A172 (cell line): ENCODE data around the gene CCDC78. TPM values are rescaled to one million over a fixed set of nuclear protein-coding genes. Genes with fewer than 3 reads are reported as not detected.
"Not testable (repeated sequence)": the region's sequence is repeated elsewhere in the genome, so short reads cannot be mapped to it uniquely, and the experiment has no call there.

Source experiments
- DNase-seq: peaks from one replicate; pipeline ENCODE4 v3.0.0-alpha.2; 2015; ENCODE audit warnings: low spot score
- total RNA-seq: library from RNA; depleted of rRNA; stranded (reverse); fragments of >200 nt; shearing (Covaris generic); gene quantifications from 2 replicates; pipeline ENCODE4 v1.2.3, GENCODE V29; 2014

The CCDC78 gene
- total RNA-seq, 1 experiment from 2014 or later, result 2.1 TPM

- DNase-seq, result no peak
Measured at GRCh38 chr16:694187-694862, 31.9 kb downstream of the CCDC78 start.

DNA sequence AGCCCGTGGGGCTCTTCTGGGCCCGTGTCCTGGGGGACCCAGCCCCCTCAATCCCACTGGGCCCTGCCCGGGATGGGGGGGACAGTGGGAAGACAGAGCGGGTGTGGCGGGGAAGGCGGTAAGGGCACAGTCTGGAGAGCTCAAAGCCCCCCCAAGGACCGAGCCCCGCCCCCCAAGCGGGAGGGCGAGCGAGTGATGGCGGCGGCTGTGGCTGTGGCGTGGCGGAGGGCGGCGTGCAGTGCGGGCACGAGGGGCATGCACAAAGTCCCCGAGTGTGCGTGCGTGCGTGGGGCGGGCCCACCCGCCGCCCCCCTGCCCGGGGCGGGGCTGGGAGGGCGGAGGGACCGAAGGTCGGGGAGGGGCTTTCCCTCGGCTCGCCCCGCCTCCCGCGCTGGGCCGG, 32.5 kb downstream of the CCDC78 start:
- DNase-seq, result no peak

DNA sequence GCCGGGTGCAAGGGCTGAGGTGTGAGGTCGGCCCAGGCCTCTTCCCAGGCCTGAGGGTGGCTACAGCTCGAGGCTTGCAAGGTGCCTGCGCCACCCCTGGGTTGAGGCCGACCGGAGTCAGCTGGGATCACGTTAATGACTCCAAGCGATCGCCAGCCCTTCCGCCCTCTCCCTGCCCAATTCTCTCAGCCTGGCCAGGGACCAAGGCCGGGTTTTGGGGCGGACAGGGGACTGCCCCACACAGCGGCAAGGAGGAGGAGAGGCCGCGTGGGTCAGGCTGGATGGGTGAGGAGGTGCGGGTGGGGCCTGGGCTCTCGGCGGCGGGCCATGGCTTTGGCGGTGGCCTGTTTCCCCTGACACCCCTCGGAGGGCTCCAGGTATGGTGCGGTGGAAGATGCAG, 32.9 kb downstream of the CCDC78 start:
- no peak for DNase-seq

- DNase-seq, result no peak
Measured at GRCh38 chr16:692356-693108, 33.7 kb downstream of the CCDC78 start.

GRCh38 chr16:691242-691641, 35.0 kb downstream of the CCDC78 start:
- DNase-seq, result not testable (repeated sequence)

GRCh38 chr16:689175-689897, 36.9 kb downstream of the CCDC78 start:
- no peak for DNase-seq

- no peak for DNase-seq
Measured at GRCh38 chr16:687499-687898, 38.7 kb downstream of the CCDC78 start.

DNA sequence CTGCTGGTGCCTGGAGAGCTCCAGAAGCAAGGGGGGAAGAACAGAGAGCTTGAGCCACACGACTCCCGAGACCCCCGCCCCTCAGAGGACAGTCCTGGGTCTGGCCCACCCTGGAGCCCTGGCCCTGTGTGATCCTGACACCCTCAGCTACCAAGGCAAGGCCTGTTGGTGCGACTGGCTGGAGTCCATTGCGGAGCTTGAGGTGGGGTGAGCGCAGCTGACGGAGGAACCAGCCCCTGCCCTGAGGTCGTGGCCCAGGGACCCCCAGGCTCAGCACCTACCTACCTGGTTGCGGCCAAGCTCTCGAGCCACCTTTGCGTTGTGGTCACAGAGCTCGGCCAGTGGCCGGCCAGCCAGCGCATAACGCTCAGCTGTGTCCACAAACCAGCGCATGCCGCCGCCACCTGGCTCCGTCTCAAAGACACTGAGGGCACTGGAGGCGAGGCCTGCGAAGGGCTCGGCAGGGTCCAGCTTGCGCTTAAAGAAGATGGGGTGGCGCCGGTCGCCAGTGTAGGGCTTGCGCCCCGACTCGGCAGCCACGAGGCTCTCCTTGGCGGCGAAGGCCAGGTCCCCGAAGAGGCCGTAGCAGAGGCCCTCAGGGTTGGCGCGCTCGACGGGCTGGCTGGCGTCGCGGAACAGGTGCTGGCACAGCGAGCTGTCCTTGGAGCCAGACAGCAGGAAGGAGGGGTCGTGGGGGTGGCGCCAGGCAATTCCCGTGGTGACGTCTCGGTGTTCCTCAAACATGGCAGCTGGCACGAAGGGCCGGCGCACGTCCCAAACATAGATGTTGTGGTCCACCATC, 39.6 kb downstream of the CCDC78 start:
- no peak for DNase-seq

GRCh38 chr16:685967-686366, 40.3 kb downstream of the CCDC78 start:
- peak; percentile 73 for DNase-seq

DNA sequence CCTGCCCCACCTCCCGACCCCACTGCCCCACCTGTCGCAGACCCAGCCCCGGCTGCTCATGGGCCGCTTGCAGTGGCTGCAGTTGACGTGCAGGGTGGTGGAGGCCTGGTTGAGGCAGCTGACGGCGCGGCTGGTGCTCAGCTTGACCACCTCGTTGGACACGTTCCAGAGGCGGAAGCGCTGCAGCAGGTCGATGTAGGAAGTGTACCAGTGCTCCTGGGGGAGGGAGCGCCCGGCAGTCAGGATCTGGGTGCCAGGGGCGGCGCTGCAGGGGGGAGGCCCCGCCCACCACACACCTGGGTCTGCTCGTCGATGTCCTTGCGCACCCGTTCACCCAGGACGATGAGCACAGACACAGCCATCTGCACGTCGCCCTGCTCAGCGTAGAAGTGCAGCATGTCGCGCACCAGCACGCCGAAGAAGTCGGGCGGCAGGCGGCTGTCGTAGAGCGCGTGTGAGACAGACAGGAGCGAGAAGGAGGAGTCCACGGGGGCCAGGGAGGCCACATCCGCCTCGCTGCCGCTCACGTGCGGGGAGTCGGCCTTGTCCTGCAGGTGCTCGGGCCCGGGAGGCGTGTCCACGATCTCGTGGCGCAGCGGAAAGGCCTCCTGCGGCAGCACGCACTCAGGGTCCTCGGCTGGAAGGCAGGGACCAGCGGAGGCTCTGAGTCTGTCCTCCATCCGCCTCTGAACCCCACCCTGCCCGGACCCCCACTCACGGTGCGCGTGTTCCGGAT, 41.1 kb downstream of the CCDC78 start:
- no peak for DNase-seq

DNA sequence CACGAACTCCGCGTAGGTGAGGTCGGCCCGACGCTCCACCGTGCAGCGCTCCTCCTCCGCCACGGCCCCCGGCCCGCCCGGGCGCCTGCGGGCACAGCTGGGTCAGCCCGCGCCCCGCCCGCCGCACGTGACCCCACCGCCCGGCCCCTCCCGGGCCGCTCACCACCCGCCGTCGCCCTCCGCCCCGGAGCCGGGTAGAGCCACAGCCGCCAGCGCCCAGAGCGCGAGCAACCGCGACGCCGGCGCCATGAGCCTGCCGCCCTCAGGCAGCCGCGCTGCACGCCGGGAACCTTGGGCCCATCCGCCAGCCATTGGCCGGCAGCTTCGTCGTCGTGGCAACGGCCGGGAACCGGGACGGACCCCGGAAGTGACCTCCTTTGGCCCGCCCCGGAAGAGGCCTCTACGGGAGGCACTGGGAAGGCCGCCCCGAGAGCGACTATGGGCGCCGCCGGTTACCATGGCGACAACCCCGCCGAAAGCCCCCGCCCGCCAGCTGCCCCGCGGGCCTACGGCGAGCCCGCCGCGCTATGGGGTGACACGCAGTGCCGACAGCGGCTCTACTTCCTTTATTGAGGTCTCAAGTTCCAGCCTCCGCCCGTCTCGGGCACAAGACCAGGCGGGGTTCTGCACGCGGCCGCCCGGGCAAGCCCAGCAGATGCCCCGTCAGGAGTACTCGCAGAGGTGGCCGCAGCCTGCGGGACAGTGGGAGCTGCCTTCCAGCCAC, 42.0 kb downstream of the CCDC78 start, which contains the start of gene JMJD8:
JMJD8 (minus strand) TSS at position 264 of the 724 bp plus-strand sequence; CDS start at position 249, 15 bp downstream.
- DNase-seq, result no peak

- no peak for DNase-seq
Measured at GRCh38 chr16:683396-684070, 42.7 kb downstream of the CCDC78 start.

DNA sequence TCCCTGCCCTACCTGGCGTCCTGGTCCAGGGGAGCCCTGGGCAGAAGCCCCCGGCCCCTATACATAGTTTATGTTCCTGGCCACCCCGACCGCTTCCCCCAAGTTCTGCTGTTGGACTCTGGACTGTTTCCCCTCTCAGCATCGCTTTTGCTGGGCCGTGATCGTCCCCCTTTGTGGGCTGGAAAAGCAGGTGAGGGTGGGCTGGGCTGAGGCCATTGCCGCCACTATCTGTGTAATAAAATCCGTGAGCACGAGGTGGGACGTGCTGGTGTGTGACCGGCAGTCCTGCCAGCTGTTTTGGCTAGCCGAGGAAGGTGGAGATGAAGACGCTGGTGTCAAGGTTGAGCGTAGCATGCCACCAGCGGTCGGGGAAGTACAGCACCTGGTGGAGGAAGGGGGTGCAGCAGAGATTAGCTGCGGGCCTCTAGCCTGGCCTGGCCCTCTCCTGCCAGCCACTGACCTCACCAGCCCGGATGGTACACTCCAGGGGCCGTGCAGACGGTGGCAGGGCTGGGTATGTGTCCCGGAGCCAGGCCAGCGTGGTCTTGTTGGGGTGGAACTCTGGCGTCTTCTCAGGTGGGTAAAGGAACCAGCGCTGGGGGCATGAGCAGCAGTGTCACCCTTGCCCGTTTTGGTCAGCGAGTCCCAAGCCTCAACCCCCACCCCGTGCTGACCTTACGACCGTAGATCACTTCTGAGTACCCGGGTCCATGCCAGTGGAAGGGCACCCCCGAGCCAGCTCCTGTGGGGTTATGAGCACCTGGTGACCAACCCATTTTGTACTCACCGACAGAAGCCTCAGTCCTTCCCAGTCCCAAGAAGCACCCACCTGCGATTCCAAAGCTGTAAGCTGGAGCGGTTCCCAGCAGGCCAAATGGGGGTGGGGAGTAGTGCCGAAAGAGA, 43.5 kb downstream of the CCDC78 start:
- DNase-seq, result no peak

DNA sequence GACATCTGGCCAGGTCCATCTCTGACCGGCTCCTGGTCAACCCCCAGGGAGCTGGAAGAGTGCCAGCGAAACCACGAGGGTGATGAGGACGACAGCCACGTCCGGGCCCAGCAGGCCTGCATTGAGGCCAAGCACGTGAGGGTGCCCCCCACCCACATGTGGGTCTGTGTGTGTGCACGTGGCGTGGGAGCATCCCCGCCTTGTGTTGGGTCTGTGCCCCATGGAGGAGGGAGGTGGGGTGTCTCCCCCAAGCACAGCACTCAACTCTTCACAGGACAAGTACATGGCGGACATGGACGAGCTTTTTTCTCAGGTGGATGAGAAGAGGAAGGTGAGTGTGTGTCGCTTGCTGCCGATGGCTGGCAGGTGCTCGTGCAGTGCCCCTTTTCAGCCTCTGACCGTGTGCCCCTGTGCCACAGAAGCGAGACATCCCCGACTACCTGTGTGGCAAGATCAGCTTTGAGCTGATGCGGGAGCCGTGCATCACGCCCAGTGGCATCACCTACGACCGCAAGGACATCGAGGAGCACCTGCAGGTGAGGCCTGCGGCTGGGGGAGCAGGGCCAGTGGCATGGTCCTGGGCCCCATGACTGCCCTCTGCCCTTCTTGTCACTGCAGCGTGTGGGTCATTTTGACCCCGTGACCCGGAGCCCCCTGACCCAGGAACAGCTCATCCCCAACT, 44.4 kb downstream of the CCDC78 start:
- peak; percentile 65 for DNase-seq

DNA sequence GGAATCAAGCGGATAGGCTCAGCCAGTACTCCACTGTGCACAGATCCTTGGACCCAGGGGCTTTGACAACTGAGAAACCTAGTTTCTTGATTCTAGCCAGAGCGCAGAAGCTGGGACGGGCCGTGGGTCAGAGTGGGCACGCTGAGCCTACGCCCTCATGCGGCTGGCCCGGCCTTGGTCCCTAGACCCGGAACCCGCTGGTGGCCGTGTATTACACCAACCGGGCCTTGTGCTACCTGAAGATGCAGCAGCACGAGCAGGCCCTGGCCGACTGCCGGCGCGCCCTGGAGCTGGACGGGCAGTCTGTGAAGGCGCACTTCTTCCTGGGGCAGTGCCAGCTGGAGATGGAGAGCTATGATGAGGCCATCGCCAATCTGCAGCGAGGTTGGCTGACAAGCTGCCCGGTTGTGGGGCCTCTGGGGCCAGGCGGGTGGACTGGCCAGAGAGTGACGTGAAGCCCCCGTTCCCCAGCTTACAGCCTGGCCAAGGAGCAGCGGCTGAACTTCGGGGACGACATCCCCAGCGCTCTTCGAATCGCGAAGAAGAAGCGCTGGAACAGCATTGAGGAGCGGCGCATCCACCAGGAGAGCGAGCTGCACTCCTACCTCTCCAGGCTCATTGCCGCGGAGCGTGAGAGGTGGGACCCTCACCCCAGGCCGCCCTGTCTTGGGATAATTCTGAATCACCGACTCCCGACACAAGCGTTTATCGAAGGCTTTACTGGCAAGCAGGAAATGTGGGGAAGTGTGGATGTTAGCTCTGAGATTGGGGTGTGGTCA, 45.1 kb downstream of the CCDC78 start:
- peak; percentile 30 for DNase-seq

DNA sequence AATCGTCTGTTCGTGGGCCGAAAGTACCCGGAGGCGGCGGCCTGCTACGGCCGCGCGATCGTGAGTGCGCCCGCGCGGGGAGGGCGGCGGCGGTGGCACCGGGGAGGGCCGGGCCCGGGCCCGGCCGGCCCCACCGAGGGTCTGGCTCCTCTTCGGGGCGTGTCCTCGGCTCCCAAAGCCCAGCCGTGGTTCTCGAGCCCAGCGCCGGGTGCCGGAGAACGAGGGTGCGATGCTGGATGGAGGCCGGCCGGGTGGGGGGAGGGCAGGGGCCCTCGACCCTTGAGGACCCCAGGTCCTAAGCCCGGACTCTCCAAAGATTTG, 45.7 kb downstream of the CCDC78 start:
- no peak for DNase-seq

GRCh38 chr16:679814-680624, 46.2 kb downstream of the CCDC78 start, which contains the start of gene STUB1:
STUB1 (plus strand) TSS chr16:680410; CDS start chr16:680526, 116 bp downstream.
- peak; percentile 77 for DNase-seq
